Measurements from ENCODE around the gene KEAP1. TPM values are rescaled to one million over a fixed set of nuclear protein-coding genes. Genes with fewer than 3 reads are reported as not detected.

The KEAP1 gene
- total RNA-seq, 5 donors from 2014 or later (not counting 1 experiment from before 2014, with no cell fraction given): 18.4 to 64.2 (median 56.0) TPM

DNA sequence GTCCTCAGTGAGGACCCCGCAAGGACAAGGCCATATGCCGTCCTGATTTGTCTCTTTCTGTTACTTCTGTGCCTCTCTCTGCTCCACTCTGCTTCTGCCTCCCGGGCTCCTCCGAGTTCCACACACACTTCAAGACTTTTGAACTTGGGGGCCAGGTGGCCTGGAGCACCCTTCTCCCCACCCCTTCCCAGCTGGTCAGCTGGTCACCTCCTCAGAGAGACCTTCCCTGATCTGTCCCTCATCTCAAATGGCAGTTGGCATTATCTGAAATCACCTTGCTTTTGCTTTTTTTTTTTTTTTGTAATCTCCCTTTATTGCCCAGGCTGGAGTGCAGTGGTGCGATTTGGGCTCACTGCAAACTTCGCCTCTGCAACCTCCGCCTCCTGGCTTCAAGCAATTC is 16.3 kb upstream of the KEAP1 start:
- no peak for ATAC-seq (replicated peaks in 1 of 4)
- peak overlapping the region; percentile 39 to 71 for H3K27ac Mint-ChIP-seq
- peaks cover 13 to 83% of the 10 kb centered on the region in 2 experiments for H3K4me1 ChIP-seq (ENCODE audit: control insufficient read depth in 1 of 2, extremely low read depth in 1 of 2, insufficient read depth in 2 of 2, low read length in 2 of 2)

DNA sequence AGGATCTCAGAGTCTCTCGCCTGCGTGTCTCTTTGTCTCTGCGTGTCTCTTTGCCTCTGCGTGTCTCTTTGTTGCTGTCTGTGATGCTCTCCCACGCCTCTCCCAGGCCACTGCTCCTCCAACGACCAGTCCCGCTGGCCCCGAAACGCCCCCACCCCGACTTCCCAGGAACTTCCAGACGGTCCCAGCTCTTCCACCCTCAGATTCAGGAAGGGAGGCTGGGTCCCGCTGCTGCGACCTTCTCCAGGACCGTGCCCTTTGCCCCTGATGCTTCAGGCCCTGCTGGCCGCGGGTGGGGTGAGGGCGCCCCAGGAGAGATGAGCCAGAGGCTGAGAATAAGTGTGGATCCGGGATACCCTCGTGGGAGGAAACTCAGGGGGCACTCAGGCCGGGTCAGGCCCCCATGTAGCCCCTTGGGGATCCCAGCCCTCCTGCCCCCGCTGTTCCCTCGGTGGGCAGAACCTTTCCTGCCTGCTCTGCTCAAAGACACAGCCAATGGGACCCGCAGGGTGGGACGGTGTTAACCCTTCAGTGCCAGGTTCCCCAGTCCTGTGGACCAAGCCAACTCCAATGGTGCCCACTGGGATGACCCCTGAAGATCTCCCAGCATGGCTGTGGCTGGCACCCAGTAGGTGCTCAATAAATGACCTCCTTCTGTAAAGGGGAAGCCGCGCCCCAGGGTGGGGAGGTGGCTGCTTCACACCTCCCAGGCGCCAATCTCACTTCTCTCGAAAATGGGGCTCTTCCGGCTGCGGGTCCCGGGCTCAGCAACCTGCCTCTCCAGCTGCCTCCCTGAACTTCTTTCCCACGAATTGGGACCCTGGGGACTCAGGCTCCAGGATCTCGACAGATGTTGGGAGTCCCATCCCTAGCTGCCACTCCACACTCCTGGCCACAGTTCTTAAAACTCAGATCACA is 15.5 kb upstream of the KEAP1 start:
- H3K27ac Mint-ChIP-seq: peak overlapping the region; percentile 39 to 66
- H3K36me3 ChIP-seq (ENCODE audit: control insufficient read depth in 2 of 2, extremely low read depth in 1 of 2, insufficient read depth in 1 of 2, low read length in 1 of 2): no peaks in the 10 kb centered on the region
- H3K4me3 Mint-ChIP-seq: peak overlapping the region; percentile 71 to 84 (median 72)
- WGBS (ENCODE audit: insufficient coverage): 13% methylated on average over 24 of the region's 33 CpGs
- CTCF ChIA-PET: no interaction called here
- peaks cover 24 to 33% (median 25%) of the 10 kb centered on the region in 3 donors for H3K4me1 Mint-ChIP-seq
- peaks cover 17 to 82% of the 10 kb centered on the region in 2 experiments for H3K4me1 ChIP-seq (ENCODE audit: control insufficient read depth in 1 of 2, extremely low read depth in 1 of 2, insufficient read depth in 2 of 2, low read length in 2 of 2)
- H3K27ac ChIP-seq (ENCODE audit: low read length): peak overlapping the region; percentile 72
- H3K9me3 ChIP-seq: no peaks in the 10 kb centered on the region
- no peaks in the 10 kb centered on the region for H3K9me3 Mint-ChIP-seq
- DNase-seq (peak in 15 of 35 experiments; percentile 15 to 68 (median 42)), ATAC-seq (replicated peaks in 1 of 4) (peak in 1 of 4 experiments; percentile 28)
- peaks cover 14 to 71% of the 10 kb centered on the region in 2 experiments for H3K27me3 ChIP-seq (replicated peaks in 1 of 2; ENCODE audit: control insufficient read depth in 2 of 2, extremely low read depth in 1 of 2, insufficient read depth in 2 of 2, low read length in 1 of 2)
- H3K4me3 ChIP-seq (ENCODE audit: control insufficient read depth in 1 of 2, extremely low read depth in 1 of 2, low read length in 1 of 2): peak overlapping the region; percentile 56 to 67
- no peaks in the 10 kb centered on the region for H3K36me3 Mint-ChIP-seq
- POLR2A ChIA-PET: no interaction called here
- peaks cover 39 to 50% of the 10 kb centered on the region in 2 donors for H3K27me3 Mint-ChIP-seq

More for the DNA sequence above, 16.3 kb upstream of the KEAP1 start:
- Histone ChIP-seq H3K27ac (ENCODE audit: low read length) (peak overlapping the region; percentile 72), H3K36me3 (ENCODE audit: control insufficient read depth in 2 of 2, extremely low read depth in 1 of 2, insufficient read depth in 1 of 2, low read length in 1 of 2) (no peaks in the 10 kb centered on the region), H3K9me3 (no peaks in the 10 kb centered on the region), H3K27me3 (replicated peaks in 1 of 2; ENCODE audit: control insufficient read depth in 2 of 2, extremely low read depth in 1 of 2, insufficient read depth in 2 of 2, low read length in 1 of 2) (peaks cover 14 to 64% of the 10 kb centered on the region in 2 experiments), H3K4me3 (ENCODE audit: control insufficient read depth in 1 of 2, extremely low read depth in 1 of 2, low read length in 1 of 2) (peak overlapping the region in 1 of 2 donors; percentile 67)
- CTCF ChIA-PET: no interaction called here
- peaks cover 32 to 47% of the 10 kb centered on the region in 2 donors for H3K27me3 Mint-ChIP-seq
- H3K36me3 Mint-ChIP-seq: no peaks in the 10 kb centered on the region
- POLR2A ChIA-PET: no interaction called here
- H3K9me3 Mint-ChIP-seq: no peaks in the 10 kb centered on the region
- no peak for DNase-seq
- peak overlapping the region in 1 of 3 donors; percentile 84 for H3K4me3 Mint-ChIP-seq
- peaks cover 22 to 30% (median 25%) of the 10 kb centered on the region in 3 donors for H3K4me1 Mint-ChIP-seq
- WGBS (ENCODE audit: insufficient coverage): 76% methylated on average over 4 of the region's 7 CpGs

- Histone ChIP-seq H3K4me3 (ENCODE audit: control insufficient read depth in 1 of 2, extremely low read depth in 1 of 2, low read length in 1 of 2) (peak overlapping the region; percentile 56 to 67), H3K27ac (ENCODE audit: low read length) (peak overlapping the region; percentile 72), H3K36me3 (ENCODE audit: control insufficient read depth in 2 of 2, extremely low read depth in 1 of 2, insufficient read depth in 1 of 2, low read length in 1 of 2) (no peaks in the 10 kb centered on the region), H3K4me1 (ENCODE audit: control insufficient read depth in 1 of 2, extremely low read depth in 1 of 2, insufficient read depth in 2 of 2, low read length in 2 of 2) (peaks cover 17 to 85% of the 10 kb centered on the region in 2 experiments), H3K27me3 (replicated peaks in 1 of 2; ENCODE audit: control insufficient read depth in 2 of 2, extremely low read depth in 1 of 2, insufficient read depth in 2 of 2, low read length in 1 of 2) (peaks cover 14 to 78% of the 10 kb centered on the region in 2 experiments), H3K9me3 (no peaks in the 10 kb centered on the region)
- peak overlapping the region; percentile 71 to 84 (median 72) for H3K4me3 Mint-ChIP-seq
- peaks cover 25 to 38% (median 30%) of the 10 kb centered on the region in 3 donors for H3K4me1 Mint-ChIP-seq
- no peaks in the 10 kb centered on the region for H3K36me3 Mint-ChIP-seq
- POLR2A ChIA-PET: no interaction called here
- 3% methylated on average over 6 of the region's 27 CpGs for WGBS (ENCODE audit: insufficient coverage)
- DNase-seq (peak in 9 of 35 experiments; percentile 24 to 67 (median 29)), ATAC-seq (replicated peaks in 1 of 4) (peak; percentile 25 to 56 (median 34))
- H3K9me3 Mint-ChIP-seq: no peaks in the 10 kb centered on the region
- H3K27me3 Mint-ChIP-seq: peaks cover 47 to 58% of the 10 kb centered on the region in 2 donors
- H3K27ac Mint-ChIP-seq: peak overlapping the region in 1 of 2 donors; percentile 66
- CTCF ChIA-PET: no interaction called here
These were observed 14.7 kb upstream of the KEAP1 start for GRCh38 chr19:10517760-10518443.

DNA sequence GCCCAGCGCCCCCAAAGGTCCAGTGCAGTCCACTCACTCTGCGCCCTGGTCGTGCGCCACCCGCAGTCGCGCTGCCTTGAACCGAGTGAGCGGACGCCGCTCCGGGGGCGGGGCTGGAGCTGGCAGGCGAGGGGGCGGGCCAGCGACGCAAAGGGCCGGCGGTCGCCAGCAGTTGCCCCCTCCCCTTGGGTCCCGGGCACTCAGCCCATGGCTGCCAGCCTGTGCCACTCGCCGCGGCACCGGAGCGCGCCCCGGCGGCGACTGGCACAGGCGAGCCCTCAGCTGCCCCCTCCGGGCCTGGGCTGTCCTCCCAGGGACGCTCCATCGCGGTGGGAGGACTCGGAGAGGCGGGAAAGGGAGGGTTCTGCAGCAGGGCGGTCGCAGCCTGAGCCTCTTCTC is 14.2 kb upstream of the KEAP1 start, which contains the start of gene S1PR5:
Gene S1PR5, minus strand, starts transcription at position 87 of the 399 bp plus-strand sequence. CDS start 2,436 bp downstream, outside the sequence.
- no peaks in the 10 kb centered on the region for H3K36me3 ChIP-seq (ENCODE audit: control insufficient read depth in 2 of 2, extremely low read depth in 1 of 2, insufficient read depth in 1 of 2, low read length in 1 of 2)
- ChIA-PET CTCF (no interaction called here), POLR2A (interaction anchor here in 1 of 2 donors (0.5 kb wide), 1 partner anchor 10 kb away, joined by 5 read pairs; no protein-coding TSS in a partner anchor)
- Mint-ChIP-seq H3K9me3 (no peaks in the 10 kb centered on the region), H3K36me3 (no peaks in the 10 kb centered on the region), H3K4me1 (peaks cover 25 to 38% (median 30%) of the 10 kb centered on the region in 3 donors), H3K4me3 (peak within 1 kb of the TSS; percentile 71 to 84 (median 72)), H3K27ac (peak within 1 kb of the TSS in 1 of 2 donors; percentile 66), H3K27me3 (peaks cover 48 to 61% of the 10 kb centered on the region in 2 donors)
- peak within 1 kb of the TSS; percentile 80 for H3K27ac ChIP-seq (ENCODE audit: low read length)
- peaks cover 14 to 84% of the 10 kb centered on the region in 2 experiments for H3K27me3 ChIP-seq (replicated peaks in 1 of 2; ENCODE audit: control insufficient read depth in 2 of 2, extremely low read depth in 1 of 2, insufficient read depth in 2 of 2, low read length in 1 of 2)
- WGBS (ENCODE audit: insufficient coverage): 5% methylated on average over 34 of the region's 39 CpGs
- no peaks in the 10 kb centered on the region for H3K9me3 ChIP-seq
- peak within 1 kb of the TSS; percentile 56 to 67 for H3K4me3 ChIP-seq (ENCODE audit: control insufficient read depth in 1 of 2, extremely low read depth in 1 of 2, low read length in 1 of 2)
- peaks cover 17 to 85% of the 10 kb centered on the region in 2 experiments for H3K4me1 ChIP-seq (ENCODE audit: control insufficient read depth in 1 of 2, extremely low read depth in 1 of 2, insufficient read depth in 2 of 2, low read length in 2 of 2)
- DNase-seq (peak in 5 of 35 experiments; percentile 5 to 54 (median 36)), ATAC-seq (replicated peaks in 1 of 4) (peak; percentile 28 to 36 (median 30))

- DNase-seq (peak in 3 of 35 experiments; percentile 8 to 51 (median 26)), ATAC-seq (replicated peaks in 1 of 4) (no peak)
- Mint-ChIP-seq H3K27me3 (peaks cover 48 to 61% of the 10 kb centered on the region in 2 donors), H3K27ac (peak overlapping the region in 1 of 2 donors; percentile 47), H3K36me3 (no peaks in the 10 kb centered on the region), H3K4me1 (peaks cover 25 to 38% (median 30%) of the 10 kb centered on the region in 3 donors), H3K4me3 (peak overlapping the region; percentile 66 to 72 (median 70)), H3K9me3 (no peaks in the 10 kb centered on the region)
- ChIA-PET POLR2A (interaction anchor here (0.5 to 0.8 kb wide), 4 partner anchors 11 to 80 kb away, joined by 3 to 10 read pairs (median 5); partner anchors contain the start of gene ATG4D (in 1 of the 2)), CTCF (interaction anchor here (0.6 to 1.0 kb wide), 4 partner anchors 31 to 931 kb away, joined by 3 to 8 read pairs (median 7); no protein-coding TSS in a partner anchor)
- no peaks in the 10 kb centered on the region for H3K9me3 ChIP-seq
- WGBS (ENCODE audit: insufficient coverage): 36% methylated on average over 6 of the region's 10 CpGs
- H3K4me3 ChIP-seq (ENCODE audit: control insufficient read depth in 1 of 2, extremely low read depth in 1 of 2, low read length in 1 of 2): peak overlapping the region; percentile 56 to 67
- no peaks in the 10 kb centered on the region for H3K36me3 ChIP-seq (ENCODE audit: control insufficient read depth in 2 of 2, extremely low read depth in 1 of 2, insufficient read depth in 1 of 2, low read length in 1 of 2)
- H3K27me3 ChIP-seq (replicated peaks in 1 of 2; ENCODE audit: control insufficient read depth in 2 of 2, extremely low read depth in 1 of 2, insufficient read depth in 2 of 2, low read length in 1 of 2): peaks cover 14 to 87% of the 10 kb centered on the region in 2 experiments
- peak overlapping the region; percentile 80 for H3K27ac ChIP-seq (ENCODE audit: low read length)
- H3K4me1 ChIP-seq (ENCODE audit: control insufficient read depth in 1 of 2, extremely low read depth in 1 of 2, insufficient read depth in 2 of 2, low read length in 2 of 2): peaks cover 17 to 85% of the 10 kb centered on the region in 2 experiments
These were observed 13.6 kb upstream of the KEAP1 start for GRCh38 chr19:10516671-10517286.
